SK-N-MC (cell line): ENCODE measurements around the gene EED.

Source experiments
- DNase-seq: peaks from one replicate; pipeline ENCODE4 v3.0.0-alpha.2; 2011; ENCODE audit warnings: low read depth, low spot score
- H3K27ac ChIP-seq: fragments of 200-600 bp; sonication (generic); 2 replicates; pipeline ENCODE4 v1.5.1; 2016; ENCODE audit warnings: mixed run types
- H3K36me3 ChIP-seq: fragments of 200-600 bp; sonication (generic); 2 replicates; pipeline ENCODE4 v1.6.1; 2017; ENCODE audit warnings: antibody characterized with exemption, low read length, mixed read lengths; ENCODE audit not compliant: insufficient read depth
- H3K4me3 ChIP-seq: fragments of 200-600 bp; sonication (generic); 2 replicates; pipeline ENCODE4 v1.5.1; 2016
- H3K9ac ChIP-seq: fragments of 200-600 bp; sonication (generic); 2 replicates; pipeline ENCODE4 v1.8.0; 2017; ENCODE audit warnings: mixed run types, mixed read lengths; ENCODE audit not compliant: insufficient read length
- H3K9me3 ChIP-seq: fragments of 200-600 bp; sonication (generic); 2 replicates; pipeline ENCODE4 v1.6.1; 2017; ENCODE audit warnings: low read depth, mild to moderate bottlenecking, antibody characterized with exemption, low read length, moderate library complexity, mixed read lengths
- EZH2 ChIP-seq: fragments of 200-600 bp; sonication (generic); IDR thresholded peaks from one replicate; pipeline ENCODE4 v1.6.1; 2017; ENCODE audit warnings: antibody characterized with exemption
- FOXP2 ChIP-seq: optimal IDR thresholded peaks from 2 replicates; pipeline ENCODE3; 2011; ENCODE audit warnings: mild to moderate bottlenecking, moderate library complexity; ENCODE audit not compliant: insufficient read depth; ENCODE audit errors: extremely low read length, control extremely low read depth
- POLR2AphosphoS5 ChIP-seq: IDR thresholded peaks from 2 replicates; pipeline ENCODE4 v1.6.1; 2012; ENCODE audit warnings: mild to moderate bottlenecking, low read depth, low read length, borderline replicate concordance

EED gene

GRCh38 chr11:86241956-86242535 lies 2.5 kb upstream of the EED start:
- Histone ChIP-seq H3K4me3 (no peak overlapping the region), H3K36me3 (no peaks in the 10 kb centered on the region), H3K9ac (no peak overlapping the region), H3K9me3 (no peaks in the 10 kb centered on the region), H3K27ac (no peak overlapping the region)
- DNase-seq, result no peak
- TF ChIP-seq POLR2AphosphoS5, result no peak
- TF ChIP-seq FOXP2, result no peak
- TF ChIP-seq EZH2, result no peak

DNA sequence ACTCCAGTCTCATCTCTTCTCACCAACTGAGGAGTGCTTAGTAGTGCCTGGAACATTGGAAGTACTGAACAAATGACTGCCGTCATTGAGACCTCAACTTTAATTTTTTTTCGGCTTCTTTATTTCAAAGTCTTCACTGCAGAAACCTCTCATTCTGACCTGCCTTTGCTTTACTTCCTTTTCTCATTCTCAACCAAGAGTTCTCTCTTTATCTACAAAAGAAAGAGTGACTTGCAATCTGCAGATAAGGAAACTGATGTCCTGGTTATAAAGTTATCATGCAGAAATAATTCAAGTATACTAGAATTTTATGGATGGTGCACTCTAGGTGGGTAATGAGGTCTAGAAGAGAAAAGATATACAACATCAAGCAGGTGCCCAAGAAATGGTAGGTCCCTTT lies 1.2 kb upstream of the EED start:
- H3K9ac ChIP-seq, result no peak overlapping the region
- H3K4me3 ChIP-seq, result no peak overlapping the region
- no peak for DNase-seq
- H3K9me3 ChIP-seq, result no peaks in the 10 kb centered on the region
- TF ChIP-seq POLR2AphosphoS5, result no peak
- no peaks in the 10 kb centered on the region for H3K36me3 ChIP-seq
- no peak overlapping the region for H3K27ac ChIP-seq

GRCh38 chr11:86244063-86244521 lies 461 bp upstream of the EED start:
- DNase-seq, result no peak
- TF ChIP-seq FOXP2 (no peak), POLR2AphosphoS5 (no peak; the same call in 1 of the 2 replicates), EZH2 (no peak)

DNA sequence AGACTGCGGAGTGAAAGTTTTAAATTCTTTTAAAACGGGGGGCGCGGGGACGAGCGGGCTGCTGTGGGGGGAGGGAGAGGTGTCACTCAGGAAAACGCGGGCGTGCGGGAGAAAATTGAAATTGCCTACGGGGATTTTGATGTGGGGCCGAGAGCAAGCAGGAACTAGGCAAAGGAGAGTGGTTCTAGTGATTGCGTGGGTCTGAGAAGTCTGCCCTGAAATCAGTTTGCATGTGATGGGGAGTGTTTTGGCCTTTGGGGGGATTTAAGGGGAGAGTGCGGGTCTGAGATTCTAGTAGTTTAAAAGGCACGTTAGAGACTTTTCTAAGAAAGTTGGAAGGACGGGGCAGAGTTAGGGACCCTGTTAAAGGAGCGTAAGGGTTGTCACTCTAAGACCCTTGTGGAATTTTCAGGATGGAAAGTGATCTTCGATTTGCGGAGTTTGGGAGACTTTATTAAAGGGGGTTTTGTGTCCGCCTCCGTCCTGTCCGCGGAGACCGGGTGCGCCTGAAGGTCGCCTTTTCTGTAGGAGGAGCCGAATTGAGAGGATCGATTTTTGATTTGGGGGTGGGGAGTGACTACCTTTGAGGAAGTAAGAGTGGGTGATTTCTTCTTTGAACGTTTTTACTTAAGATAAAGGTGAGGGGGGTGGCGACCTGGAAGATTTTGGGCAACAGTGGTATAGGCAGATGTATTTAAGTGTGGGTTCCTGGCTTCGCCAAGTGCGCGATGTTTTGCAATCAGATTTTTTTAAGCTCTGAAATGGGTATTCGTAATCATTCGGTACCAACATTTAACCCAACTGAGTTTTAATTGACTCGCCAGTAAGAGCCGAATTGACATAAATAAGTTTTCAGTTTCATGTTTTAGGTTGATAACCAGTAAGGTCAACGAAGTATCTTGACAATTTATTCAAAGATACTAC lies 1.1 kb downstream of the EED start:
- DNase-seq, result no peak
- Histone ChIP-seq H3K4me3 (peak overlapping the region; percentile 96), H3K36me3 (no peaks in the 10 kb centered on the region), H3K9me3 (no peaks in the 10 kb centered on the region), H3K9ac (peak overlapping the region; percentile 94), H3K27ac (peak overlapping the region; percentile 75)
- TF ChIP-seq POLR2AphosphoS5 (no peak), EZH2 (no peak), FOXP2 (no peak)

More at GRCh38 chr11:86244063-86244521, 461 bp upstream of the EED start:
- no peaks in the 10 kb centered on the region for H3K9me3 ChIP-seq
- peak overlapping the region; percentile 96 for H3K4me3 ChIP-seq
- peak overlapping the region; percentile 94 for H3K9ac ChIP-seq
- H3K27ac ChIP-seq, result peak overlapping the region; percentile 97
- H3K36me3 ChIP-seq, result no peaks in the 10 kb centered on the region

DNA sequence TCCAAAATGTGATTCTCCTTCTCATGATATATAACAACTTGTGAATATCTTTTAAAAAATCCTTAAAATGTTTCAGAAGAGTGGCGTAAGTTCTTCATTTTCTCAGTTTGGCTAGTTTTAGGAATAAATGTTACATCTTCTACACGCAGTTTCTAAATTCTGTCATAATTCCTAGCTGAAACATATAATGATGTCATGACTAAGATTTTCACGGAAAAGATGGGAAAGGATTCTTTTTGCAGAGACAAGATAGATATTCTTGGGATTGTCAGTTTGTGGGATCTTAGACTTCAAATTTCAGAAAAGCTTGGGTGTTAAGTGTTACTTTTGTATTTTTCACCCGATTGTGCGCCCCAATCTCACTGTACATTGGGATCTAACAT lies 1.7 kb downstream of the EED start:
- no peaks in the 10 kb centered on the region for H3K36me3 ChIP-seq
- H3K4me3 ChIP-seq, result peak overlapping the region; percentile 96
- TF ChIP-seq FOXP2 (no peak), POLR2AphosphoS5 (no peak), EZH2 (no peak)
- peak overlapping the region; percentile 94 for H3K9ac ChIP-seq
- H3K9me3 ChIP-seq, result no peaks in the 10 kb centered on the region
- H3K27ac ChIP-seq, result no peak overlapping the region
- DNase-seq, result no peak

- Histone ChIP-seq H3K36me3 (peaks cover 10% of the 10 kb centered on the region), H3K4me3 (peak overlapping the region; percentile 96), H3K27ac (no peak overlapping the region), H3K9ac (no peak overlapping the region), H3K9me3 (no peaks in the 10 kb centered on the region)
- DNase-seq, result no peak
- TF ChIP-seq POLR2AphosphoS5 (no peak), FOXP2 (no peak), EZH2 (no peak)
Measured at GRCh38 chr11:86247608-86248007, 3.1 kb downstream of the EED start.

GRCh38 chr11:86248609-86249008 lies 4.1 kb downstream of the EED start:
- Histone ChIP-seq H3K36me3 (peaks cover 20% of the 10 kb centered on the region), H3K27ac (peak overlapping the region; percentile 55), H3K9ac (no peak overlapping the region), H3K9me3 (no peaks in the 10 kb centered on the region), H3K4me3 (peak overlapping the region; percentile 15; the same call in 1 of the 2 replicates)
- TF ChIP-seq FOXP2 (no peak), POLR2AphosphoS5 (no peak), EZH2 (no peak)
- DNase-seq, result no peak

GRCh38 chr11:86249307-86250098 lies 5.0 kb downstream of the EED start:
- Histone ChIP-seq H3K9me3 (no peaks in the 10 kb centered on the region), H3K36me3 (peaks cover 21% of the 10 kb centered on the region), H3K27ac (peak overlapping the region; percentile 55), H3K4me3 (peak overlapping the region; percentile 15; the same call in 1 of the 2 replicates), H3K9ac (peak overlapping the region; percentile 24)
- TF ChIP-seq FOXP2 (no peak), POLR2AphosphoS5 (no peak), EZH2 (no peak)
- no peak for DNase-seq
